Heart left ventricle (tissue), 13 donors: Measurements from ENCODE around the gene SHF.

Experiments
- POLR2A ChIP-seq, 2 donors: fragments of 450-650 bp; IDR thresholded peaks; one replicate each; pipeline ENCODE4 v1.6.1; 2017; ENCODE audit warnings: antibody characterized with exemption in 2 of 2, mild to moderate bottlenecking in 2 of 2, moderate library complexity in 2 of 2
- TF ChIP-seq, protein P1 (sequence below), 12 donors: fragments of 200-600 bp; sonication (generic) in 4 of 12; IDR thresholded peaks; one replicate each; pipeline versions ENCODE4 v1.5.0 to v1.8.0; 2018 to 2022; ENCODE audit warnings: antibody characterized with exemption in 12 of 12, mild to moderate bottlenecking in 5 of 12
- donor health status: ischemic (EF 13 %, LVEDD 7.1; RV severe dilation, severe dysfunction).
- donor health status: DM: no; HTN: yes; CAD: no.
- donor health status: DM: no; HTN: no; CAD: no.
- donor health status: ischemic (EF 25% LVEDD 6.9; RV normal size, moderate dysfunction).
- donor health status: ischemic (EF 25% LVEDD 5.7; RV mildly dilated, moderate dysfunction).
- donor health status: ischemic (EF 35%, LVEDD 5.7; RV mildly dilated, moderate dysfunction).
- donor health status: nonischemic (EF 11% LVEDD 7.7; RV severe dilation, severe dysfunction).
- donor health status: DM: yes; HTN: yes; CAD: no.
- donor health status: PGD.
- donor health status: ischemic (EF 29% LVEDD 5.4; RV normal size, mild dysfunction).
- donor health status: nonischemic (EF 23%, LVEDD 6.1; RV moderate dilation, normal function).

DNA sequence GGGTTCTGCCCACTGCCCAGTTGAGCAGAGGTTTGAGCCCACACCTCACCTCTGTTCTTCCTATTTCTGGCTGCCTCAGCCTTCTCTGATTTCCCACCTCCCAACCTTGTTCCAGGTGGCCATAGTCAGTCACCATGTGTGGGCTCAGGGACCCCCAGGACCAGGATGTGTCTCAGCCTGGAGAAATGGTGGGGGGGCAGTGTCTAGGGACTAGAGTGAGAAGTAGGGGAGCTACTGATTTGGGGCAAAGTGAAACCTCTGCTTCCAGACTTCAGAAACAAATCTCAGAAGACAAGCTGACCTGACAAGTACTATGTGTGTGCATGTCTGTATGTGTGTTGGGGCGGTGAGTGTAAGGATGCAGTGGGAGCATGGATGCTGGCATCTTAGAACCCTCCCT, 22.9 kb downstream of the SHF start:
- no peak for TF ChIP-seq POLR2A (IDR thresholded peaks at IDR 0.05)
- TF ChIP-seq, protein P1, sequence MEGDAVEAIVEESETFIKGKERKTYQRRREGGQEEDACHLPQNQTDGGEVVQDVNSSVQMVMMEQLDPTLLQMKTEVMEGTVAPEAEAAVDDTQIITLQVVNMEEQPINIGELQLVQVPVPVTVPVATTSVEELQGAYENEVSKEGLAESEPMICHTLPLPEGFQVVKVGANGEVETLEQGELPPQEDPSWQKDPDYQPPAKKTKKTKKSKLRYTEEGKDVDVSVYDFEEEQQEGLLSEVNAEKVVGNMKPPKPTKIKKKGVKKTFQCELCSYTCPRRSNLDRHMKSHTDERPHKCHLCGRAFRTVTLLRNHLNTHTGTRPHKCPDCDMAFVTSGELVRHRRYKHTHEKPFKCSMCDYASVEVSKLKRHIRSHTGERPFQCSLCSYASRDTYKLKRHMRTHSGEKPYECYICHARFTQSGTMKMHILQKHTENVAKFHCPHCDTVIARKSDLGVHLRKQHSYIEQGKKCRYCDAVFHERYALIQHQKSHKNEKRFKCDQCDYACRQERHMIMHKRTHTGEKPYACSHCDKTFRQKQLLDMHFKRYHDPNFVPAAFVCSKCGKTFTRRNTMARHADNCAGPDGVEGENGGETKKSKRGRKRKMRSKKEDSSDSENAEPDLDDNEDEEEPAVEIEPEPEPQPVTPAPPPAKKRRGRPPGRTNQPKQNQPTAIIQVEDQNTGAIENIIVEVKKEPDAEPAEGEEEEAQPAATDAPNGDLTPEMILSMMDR (IDR thresholded peaks at IDR 0.05), result no peak
